Measurements from ENCODE around the gene TPSD1.

TPSD1 gene

DNA sequence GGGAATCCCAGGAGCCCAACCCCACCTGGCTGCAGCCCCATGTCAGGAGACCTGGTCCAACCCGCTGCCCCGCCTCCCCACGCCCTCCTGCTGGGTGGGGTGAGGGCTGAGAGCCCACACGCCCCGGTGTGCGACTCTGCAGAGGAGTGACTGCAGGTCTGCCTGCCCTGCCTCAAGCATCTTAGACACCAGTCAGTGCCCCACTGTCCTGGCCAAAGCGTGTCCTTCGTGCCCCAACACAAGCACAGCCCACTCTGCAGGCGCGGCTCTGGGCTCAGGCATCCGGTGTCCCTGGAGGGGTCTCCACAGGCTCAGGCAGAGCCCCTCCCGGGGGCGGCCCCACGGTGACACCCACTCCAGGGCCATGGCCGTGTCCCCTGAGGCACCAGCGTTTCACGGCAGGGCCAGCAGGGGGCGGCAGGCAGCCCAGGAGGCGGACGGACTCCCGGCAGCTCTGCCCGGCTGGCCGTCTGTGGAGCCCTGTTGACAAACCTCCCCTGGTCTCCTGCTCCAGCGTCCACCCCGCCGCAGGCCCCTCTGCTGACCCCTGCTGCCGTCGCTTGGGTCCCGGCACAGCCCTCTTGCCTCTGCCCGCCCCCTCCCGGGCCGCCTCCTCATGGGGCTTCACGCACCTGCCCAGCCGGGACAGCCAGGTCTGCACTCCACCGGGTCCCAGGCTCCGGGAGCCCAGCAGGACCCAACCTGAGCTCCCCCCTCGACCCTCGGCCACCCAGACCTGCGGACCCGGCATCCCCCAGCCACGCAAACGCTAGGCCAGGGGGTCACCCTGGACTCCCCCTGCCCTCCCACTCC lies 45.0 kb downstream of the TPSD1 start:
- no peak for DNase-seq (ENCODE audit: low read depth)
- TF ChIP-seq, protein P1, sequence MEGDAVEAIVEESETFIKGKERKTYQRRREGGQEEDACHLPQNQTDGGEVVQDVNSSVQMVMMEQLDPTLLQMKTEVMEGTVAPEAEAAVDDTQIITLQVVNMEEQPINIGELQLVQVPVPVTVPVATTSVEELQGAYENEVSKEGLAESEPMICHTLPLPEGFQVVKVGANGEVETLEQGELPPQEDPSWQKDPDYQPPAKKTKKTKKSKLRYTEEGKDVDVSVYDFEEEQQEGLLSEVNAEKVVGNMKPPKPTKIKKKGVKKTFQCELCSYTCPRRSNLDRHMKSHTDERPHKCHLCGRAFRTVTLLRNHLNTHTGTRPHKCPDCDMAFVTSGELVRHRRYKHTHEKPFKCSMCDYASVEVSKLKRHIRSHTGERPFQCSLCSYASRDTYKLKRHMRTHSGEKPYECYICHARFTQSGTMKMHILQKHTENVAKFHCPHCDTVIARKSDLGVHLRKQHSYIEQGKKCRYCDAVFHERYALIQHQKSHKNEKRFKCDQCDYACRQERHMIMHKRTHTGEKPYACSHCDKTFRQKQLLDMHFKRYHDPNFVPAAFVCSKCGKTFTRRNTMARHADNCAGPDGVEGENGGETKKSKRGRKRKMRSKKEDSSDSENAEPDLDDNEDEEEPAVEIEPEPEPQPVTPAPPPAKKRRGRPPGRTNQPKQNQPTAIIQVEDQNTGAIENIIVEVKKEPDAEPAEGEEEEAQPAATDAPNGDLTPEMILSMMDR (IDR thresholded peaks at IDR 0.05; ENCODE audit: control insufficient read depth, insufficient read depth, low read depth, low read length, missing control alignments), result peak; percentile 93
- H3K4me3 ChIP-seq (ENCODE audit: control insufficient read depth, low read depth, low read length), result peak overlapping the region; percentile 10; the same call in 1 of the 2 replicates

DNA sequence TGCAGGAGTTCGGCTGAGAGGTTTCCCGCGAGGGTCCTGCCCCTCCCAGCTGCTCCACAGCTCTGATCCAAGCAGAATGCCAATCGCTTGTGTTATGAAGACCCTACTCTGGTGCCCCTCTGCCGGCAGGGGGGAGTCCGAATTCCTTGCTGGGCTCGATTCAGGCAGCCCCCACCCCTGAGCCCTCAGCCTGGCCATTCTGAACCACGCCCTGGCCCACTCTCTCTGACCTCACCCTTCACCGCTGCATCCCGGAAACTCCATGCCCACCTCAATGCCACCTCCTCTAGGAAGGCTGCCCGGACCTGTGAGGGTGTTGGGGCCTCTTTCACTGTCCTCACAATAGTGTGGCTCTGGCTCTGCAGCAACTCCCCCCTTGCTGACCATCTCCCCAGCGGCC lies 45.7 kb downstream of the TPSD1 start:
- TF ChIP-seq, protein P1 (IDR thresholded peaks at IDR 0.05; ENCODE audit: control insufficient read depth, insufficient read depth, low read depth, low read length, missing control alignments), result no peak
- DNase-seq (ENCODE audit: low read depth), result no peak
- no peak overlapping the region for H3K4me3 ChIP-seq (ENCODE audit: control insufficient read depth, low read depth, low read length)

DNA sequence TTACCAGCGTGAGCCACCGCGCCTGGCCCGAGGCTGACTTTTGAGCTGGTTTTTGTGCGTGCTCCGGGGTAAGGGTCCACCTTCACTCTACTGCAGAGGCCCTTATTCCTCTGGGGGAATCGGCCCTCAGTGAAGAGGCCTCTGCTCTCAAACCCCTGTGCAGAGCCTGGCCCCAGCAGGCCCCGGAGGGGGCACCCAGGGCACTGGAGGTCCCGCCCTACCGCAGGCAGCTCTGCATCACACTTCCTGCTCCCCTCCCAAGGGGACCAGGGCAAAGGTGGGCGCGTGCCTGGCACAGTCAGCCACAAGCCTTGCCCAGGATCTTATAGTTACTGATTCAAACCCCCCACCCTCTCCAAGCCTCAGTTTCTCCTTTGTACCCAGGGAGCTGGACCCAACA lies 50.0 kb downstream of the TPSD1 start:
- TF ChIP-seq, protein P1 (IDR thresholded peaks at IDR 0.05; ENCODE audit: control insufficient read depth, insufficient read depth, low read depth, low read length, missing control alignments), result no peak
- no peak overlapping the region for H3K4me3 ChIP-seq (ENCODE audit: control insufficient read depth, low read depth, low read length)
- DNase-seq (ENCODE audit: low read depth), result no peak

DNA sequence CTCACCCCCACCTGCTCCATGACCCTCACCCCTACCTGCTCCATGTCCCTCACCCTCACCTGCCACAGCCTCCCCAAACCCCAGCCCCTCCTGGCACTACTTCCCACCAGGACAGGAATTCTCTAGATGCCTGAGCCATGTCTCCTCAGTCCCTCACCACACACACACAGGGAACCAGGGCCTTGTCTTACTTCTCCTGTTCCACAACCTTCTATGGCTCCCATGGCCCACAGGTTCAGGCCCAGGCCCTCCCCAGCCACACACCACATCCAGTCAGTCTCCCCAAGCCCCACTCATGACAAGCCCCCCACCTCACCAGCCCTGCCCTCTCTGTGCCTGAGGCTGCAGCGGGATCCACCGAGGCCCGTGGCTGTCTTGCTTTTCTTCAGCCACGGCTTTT lies 50.5 kb downstream of the TPSD1 start:
- TF ChIP-seq, protein P1 (IDR thresholded peaks at IDR 0.05; ENCODE audit: control insufficient read depth, insufficient read depth, low read depth, low read length, missing control alignments), result no peak
- DNase-seq (ENCODE audit: low read depth), result no peak

DNA sequence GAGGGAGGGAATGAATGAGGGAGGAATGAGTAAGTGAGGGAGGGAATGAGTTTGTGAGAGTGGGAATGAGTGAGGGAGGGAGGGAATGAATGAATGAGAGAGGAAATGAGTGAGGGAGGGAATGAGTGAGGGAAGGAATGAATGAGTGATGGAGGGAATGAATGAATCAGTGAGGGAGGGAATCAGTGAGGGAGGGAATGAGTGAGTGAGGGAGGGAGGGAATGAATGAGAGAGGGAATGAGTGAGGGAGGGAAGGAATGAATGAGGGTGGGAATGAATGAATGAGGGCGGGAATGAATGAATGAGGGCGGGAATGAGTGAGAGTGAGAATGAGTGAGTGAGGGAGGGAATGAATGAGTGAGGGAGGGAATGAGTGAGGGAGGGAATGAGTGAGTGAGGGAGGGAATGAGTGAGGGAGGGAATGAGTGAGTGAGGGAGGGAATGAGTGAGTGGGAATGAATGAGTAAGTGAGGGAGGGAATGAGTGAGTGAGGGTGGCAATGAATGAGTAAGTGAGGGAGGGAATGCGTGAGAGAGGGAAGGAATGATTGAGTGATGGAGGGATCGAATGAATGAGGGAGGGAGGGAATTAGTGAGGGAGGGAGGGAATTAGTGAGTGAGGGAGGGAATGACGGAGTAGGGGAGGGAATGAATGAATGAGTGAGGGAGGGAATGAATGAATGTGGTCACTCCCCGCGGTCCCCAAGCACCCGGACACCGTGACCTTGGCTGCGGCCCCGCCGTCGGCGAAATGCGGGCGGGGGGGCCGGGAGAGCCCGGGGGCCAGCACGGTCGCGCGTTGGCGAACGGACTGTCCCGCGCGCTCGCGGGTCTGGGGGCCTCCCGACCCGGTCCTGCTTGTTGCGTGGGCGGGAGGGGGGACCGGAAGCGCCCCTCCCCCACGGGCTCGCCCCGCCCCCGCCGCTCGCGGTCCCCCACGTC lies 52.4 kb downstream of the TPSD1 start:
- no peak for DNase-seq (ENCODE audit: low read depth)
- H3K4me3 ChIP-seq (ENCODE audit: control insufficient read depth, low read depth, low read length), result peak overlapping the region; percentile 50
- TF ChIP-seq, protein P1 (IDR thresholded peaks at IDR 0.05; ENCODE audit: control insufficient read depth, insufficient read depth, low read depth, low read length, missing control alignments), result no peak

More for the DNA sequence above, 50.5 kb downstream of the TPSD1 start:
- H3K4me3 ChIP-seq (ENCODE audit: control insufficient read depth, low read depth, low read length), result no peak overlapping the region
